GM12875 (cell line): ENCODE data around the gene TTC34.
"Not testable (repeated sequence)": the region's sequence is repeated elsewhere in the genome, so short reads cannot be mapped to it uniquely, and the experiment has no call there.

Source experiments
- H3K4me3 ChIP-seq: one replicate; pipeline ENCODE4 v1.5.1; 2011; ENCODE audit warnings: low read depth, low read length, control low read depth
- TF ChIP-seq, protein P1 (sequence below): IDR thresholded peaks from 2 replicates; pipeline ENCODE4 v1.5.1; 2011; ENCODE audit warnings: low read depth, mild to moderate bottlenecking, control low read depth, inconsistent platforms, low read length, moderate library complexity, borderline replicate concordance; ENCODE audit not compliant: insufficient read depth

Gene TTC34

DNA sequence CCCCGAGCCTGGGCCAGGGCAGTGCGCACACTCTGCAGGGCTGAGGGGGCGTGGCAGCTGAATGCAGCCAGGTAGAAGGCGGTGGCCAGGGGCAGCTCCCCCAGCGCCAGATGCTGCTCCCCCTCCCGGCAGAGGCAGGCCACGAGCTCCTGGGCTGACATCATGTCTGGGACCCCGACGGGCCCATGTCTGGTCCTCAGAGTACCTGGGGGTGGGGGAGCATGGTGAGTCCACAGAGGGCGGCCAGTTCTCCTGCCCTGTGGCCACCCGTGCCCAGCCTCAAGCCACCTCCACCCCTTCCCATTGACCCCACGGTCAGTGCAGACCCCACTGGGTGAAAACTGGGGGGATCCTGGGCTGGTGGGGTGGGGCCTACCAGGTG, 838 bp downstream of the TTC34 start:
- H3K4me3 ChIP-seq = no peak overlapping the region
- TF ChIP-seq, protein P1, sequence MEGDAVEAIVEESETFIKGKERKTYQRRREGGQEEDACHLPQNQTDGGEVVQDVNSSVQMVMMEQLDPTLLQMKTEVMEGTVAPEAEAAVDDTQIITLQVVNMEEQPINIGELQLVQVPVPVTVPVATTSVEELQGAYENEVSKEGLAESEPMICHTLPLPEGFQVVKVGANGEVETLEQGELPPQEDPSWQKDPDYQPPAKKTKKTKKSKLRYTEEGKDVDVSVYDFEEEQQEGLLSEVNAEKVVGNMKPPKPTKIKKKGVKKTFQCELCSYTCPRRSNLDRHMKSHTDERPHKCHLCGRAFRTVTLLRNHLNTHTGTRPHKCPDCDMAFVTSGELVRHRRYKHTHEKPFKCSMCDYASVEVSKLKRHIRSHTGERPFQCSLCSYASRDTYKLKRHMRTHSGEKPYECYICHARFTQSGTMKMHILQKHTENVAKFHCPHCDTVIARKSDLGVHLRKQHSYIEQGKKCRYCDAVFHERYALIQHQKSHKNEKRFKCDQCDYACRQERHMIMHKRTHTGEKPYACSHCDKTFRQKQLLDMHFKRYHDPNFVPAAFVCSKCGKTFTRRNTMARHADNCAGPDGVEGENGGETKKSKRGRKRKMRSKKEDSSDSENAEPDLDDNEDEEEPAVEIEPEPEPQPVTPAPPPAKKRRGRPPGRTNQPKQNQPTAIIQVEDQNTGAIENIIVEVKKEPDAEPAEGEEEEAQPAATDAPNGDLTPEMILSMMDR = no peak

DNA sequence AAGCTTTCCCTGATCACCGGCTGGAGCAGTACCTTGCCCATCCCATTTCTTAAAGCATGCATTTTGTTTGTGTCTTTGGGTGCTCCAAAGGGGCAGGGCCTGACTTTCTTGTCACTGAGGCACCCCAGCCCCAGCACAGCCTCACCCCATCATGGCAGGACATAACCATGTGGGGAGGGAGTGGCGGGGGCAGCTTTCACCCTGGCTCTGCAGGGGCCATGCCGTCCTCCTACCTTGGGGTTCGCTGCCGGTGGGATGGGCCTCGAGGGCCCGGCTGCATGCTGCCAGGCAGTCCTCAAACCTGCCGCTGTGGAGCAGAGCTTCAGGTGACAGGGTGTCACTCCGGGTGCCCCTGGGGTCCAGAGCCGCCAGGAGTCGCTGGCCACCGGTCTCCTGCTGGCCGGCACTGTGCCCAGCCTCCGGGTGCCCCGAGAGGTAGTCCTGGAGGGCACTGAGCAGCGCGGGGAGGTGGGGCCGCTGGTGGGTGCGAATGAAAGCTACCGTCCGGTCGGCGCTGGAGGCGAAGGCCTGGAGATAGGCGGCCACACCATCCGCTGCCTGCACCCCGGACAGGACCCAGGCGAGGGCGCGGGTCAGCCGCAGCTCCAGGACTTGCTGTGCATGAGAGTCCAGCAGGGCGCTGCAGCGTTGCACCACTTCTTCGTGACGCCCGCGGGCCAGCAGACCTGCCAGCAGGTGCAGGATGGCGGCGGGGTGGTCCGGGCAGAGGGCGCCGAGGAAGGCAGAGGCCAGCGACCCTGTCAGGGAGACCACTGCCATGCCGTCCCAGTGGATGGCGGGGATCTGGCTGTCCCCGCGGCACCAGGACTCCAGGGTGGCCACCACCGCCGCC, 1.5 kb downstream of the TTC34 start:
- TF ChIP-seq, protein P1 = no peak
- H3K4me3 ChIP-seq = no peak overlapping the region

DNA sequence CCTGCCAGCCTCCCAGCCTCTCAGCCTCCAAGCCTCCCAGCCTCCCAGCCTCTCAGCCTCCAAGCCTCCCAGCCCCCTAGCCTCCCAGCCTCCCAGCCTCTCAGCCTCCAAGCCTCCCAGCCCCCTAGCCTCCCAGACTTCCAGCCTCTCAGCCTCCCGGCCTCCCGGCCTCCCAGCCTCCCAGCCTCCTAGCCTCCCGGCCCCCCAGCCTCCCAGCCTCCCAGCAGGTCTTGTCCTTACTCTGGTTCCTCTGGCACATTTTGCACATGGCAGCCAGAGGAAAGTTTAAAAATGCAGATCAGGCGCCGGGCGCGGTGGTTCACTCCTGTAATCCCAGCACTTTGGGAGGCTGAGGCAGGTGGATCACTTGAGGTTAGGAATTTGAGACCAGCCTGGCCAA, 2.5 kb downstream of the TTC34 start:
- not testable (repeated sequence) for H3K4me3 ChIP-seq

DNA sequence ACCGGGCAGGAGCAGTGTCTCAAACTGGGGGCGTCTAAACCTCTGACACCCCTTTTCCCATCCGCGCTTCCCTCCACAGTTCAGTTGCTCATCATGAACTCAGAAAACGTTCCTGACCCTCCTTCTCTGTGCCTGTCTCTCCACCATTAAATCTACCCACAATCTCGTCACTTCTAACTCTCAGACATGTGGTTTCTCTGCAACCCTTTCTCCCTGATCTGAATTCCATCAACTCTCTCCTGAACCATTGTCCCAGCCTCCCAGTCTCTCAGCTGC, 3.8 kb downstream of the TTC34 start:
- TF ChIP-seq, protein P1 = no peak
- H3K4me3 ChIP-seq = no peak overlapping the region

DNA sequence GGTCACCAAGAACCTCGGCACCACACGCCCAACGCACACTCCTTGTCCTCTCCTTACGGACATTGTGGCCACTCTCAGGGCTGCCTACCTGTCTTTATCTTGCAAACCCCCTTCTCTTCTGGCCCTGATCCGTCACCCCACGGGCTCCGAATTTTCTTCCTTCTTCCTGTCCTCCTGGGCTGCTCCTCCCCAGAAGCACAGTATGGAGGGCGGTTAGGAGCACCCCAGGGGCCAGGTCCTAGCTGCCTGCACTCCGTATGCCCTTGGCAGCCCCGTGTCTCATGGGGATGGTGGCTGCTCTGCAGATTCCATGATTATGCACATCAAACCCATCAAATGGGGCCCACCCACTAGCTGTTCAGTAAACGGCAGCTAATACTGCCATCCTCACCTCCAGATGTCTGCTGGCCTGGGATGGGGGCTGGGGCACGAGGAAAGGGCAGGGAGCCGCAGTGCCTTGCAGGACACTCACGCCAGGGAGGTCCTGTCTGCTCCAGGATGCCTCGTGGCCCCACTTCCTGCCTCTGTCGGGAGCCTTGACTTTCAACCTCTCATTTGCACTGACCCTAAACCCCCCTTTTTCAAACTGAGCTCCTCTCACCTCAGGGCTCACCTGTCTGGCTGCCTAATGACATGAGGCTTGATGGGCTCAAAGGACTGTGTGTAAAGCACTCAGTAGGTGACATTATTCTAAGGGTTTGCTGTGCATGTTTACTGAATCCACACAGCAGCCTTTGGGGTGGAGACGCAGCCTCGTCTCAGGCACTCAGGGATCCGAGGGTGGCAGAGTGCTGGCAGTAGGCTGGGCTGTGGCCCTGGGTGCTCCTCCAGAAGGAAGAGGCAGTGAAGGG, 4.4 kb downstream of the TTC34 start:
- TF ChIP-seq, protein P1 = no peak

DNA sequence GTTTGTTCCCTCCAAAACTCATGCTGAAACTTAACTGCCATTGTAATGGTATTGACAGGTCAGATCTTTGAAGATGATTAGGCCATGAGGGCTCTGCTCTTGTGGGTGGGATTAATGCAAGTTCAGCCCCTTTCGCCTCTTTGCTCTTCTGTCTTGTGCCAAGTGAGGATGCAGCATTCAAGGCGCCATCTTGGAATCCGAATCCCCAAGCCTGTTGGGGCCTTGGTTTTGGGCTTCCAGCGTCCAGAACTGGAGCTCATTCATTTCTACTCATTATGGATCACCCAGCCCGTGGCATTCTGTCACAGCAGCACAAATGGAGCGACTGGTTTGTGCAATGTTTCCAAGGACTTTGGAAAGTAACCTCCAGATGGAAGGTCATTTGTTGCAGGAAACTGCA, 5.6 kb downstream of the TTC34 start:
- TF ChIP-seq, protein P1 = no peak
- H3K4me3 ChIP-seq = no peak overlapping the region

More for the DNA sequence above, 4.4 kb downstream of the TTC34 start:
- no peak overlapping the region for H3K4me3 ChIP-seq

DNA sequence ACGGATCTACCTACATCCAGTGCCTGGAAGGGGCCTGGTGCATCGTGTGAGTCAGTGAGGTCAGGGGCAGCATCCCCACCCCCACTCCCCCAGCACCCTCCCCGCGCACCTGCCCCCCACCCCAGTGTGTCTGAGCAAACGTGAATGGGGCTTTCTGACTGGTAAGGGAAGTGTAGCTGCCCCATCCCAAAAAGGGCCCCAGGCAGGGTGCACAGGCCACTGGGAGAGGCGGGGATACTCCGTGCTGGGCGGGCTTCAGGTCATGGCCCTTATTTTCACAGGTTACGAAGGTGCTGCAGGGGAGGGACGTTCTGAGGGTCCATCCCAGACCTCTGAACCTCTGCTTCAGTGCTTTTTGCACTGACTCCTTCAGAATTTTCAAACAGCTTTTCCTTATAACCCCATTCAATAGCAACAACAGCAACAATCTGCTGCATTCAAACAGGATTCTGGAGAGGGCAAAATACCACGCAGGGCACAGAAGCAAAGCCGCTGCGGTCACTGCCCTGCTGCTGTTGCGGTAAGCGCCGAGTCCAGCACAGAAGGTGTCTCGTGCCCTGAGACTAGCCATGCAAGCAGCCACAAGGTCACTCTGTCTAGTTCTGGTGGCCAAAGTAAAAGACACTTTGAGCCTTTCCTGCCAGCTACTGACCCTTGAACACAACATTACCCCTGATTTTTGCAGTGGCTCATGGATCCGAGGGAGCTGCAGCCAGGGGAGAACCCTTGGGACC, 10.3 kb downstream of the TTC34 start:
- TF ChIP-seq, protein P1 = no peak
- no peak overlapping the region for H3K4me3 ChIP-seq
